GM18873 (cell line): ENCODE results near the gene SPATA13.
"Not testable (repeated sequence)": the region's sequence is repeated elsewhere in the genome, so short reads cannot be mapped to it uniquely, and the experiment has no call there.

Source experiments
- ATAC-seq: cut with Tn5 transposase; IDR thresholded peaks from one replicate; pipeline ENCODE4 v1.9.1; 2021; ENCODE audit warnings: mild to moderate bottlenecking, moderate library complexity, moderate number of reproducible peaks; ENCODE audit not compliant: unreplicated experiment, low FRiP score

The SPATA13 gene

GRCh38 chr13:24192057-24192810, 31.7 kb downstream of the SPATA13 start:
- ATAC-seq = no peak

GRCh38 chr13:24192811-24193162, 32.3 kb downstream of the SPATA13 start:
- ATAC-seq = no peak

- ATAC-seq = no peak
Observed at GRCh38 chr13:24194447-24194846, 33.9 kb downstream of the SPATA13 start.

GRCh38 chr13:24195626-24196025, 35.1 kb downstream of the SPATA13 start:
- no peak for ATAC-seq

- ATAC-seq = no peak
Observed at GRCh38 chr13:24196593-24197197, 36.2 kb downstream of the SPATA13 start.

- no peak for ATAC-seq
Observed at GRCh38 chr13:24199016-24199415, 38.5 kb downstream of the SPATA13 start.

- no peak for ATAC-seq
Observed at GRCh38 chr13:24202215-24202614, 41.7 kb downstream of the SPATA13 start.

GRCh38 chr13:24203273-24203672, 42.8 kb downstream of the SPATA13 start:
- no peak for ATAC-seq

- no peak for ATAC-seq
Observed at GRCh38 chr13:24203811-24204210, 43.3 kb downstream of the SPATA13 start.

GRCh38 chr13:24205076-24205475, 44.6 kb downstream of the SPATA13 start:
- ATAC-seq = not testable (repeated sequence)

- no peak for ATAC-seq
Observed at GRCh38 chr13:24207841-24208667, 47.5 kb downstream of the SPATA13 start.

- no peak for ATAC-seq
Observed at GRCh38 chr13:24209138-24209537, 48.6 kb downstream of the SPATA13 start.

GRCh38 chr13:24212254-24212653, 51.7 kb downstream of the SPATA13 start:
- no peak for ATAC-seq

- ATAC-seq = no peak
Observed at GRCh38 chr13:24212674-24213073, 52.2 kb downstream of the SPATA13 start.

- ATAC-seq = no peak
Observed at GRCh38 chr13:24213932-24214331, 53.4 kb downstream of the SPATA13 start.

GRCh38 chr13:24214528-24214927, 54.0 kb downstream of the SPATA13 start:
- ATAC-seq = peak; percentile 43

GRCh38 chr13:24215126-24215525, 54.6 kb downstream of the SPATA13 start:
- ATAC-seq = peak; percentile 39

GRCh38 chr13:24215732-24216131, 55.2 kb downstream of the SPATA13 start:
- no peak for ATAC-seq

GRCh38 chr13:24216176-24216575, 55.7 kb downstream of the SPATA13 start:
- ATAC-seq = no peak

GRCh38 chr13:24216779-24217178, 56.3 kb downstream of the SPATA13 start:
- not testable (repeated sequence) for ATAC-seq

- ATAC-seq = no peak
Observed at GRCh38 chr13:24217601-24218281, 57.2 kb downstream of the SPATA13 start.
